HepG2 (cell line): ENCODE data around the gene EXOC6B. TPM values are rescaled to one million over a fixed set of nuclear protein-coding genes. Genes with fewer than 3 reads are reported as not detected.
A peak's percentile ranks its signal among the peaks of the same experiment; 100 is the strongest.

ENCODE experiments used
- ARID4A ChIP-seq: sonication (generic); formaldehyde crosslinking; IDR thresholded peaks from 2 replicates; pipeline ENCODE4 v1.5.0; 2020; ENCODE audit warnings: mild to moderate bottlenecking, missing genetic modification reagents, borderline replicate concordance
- BRCA1 ChIP-seq: sonication (generic); formaldehyde crosslinking; IDR thresholded peaks from 2 replicates; pipeline ENCODE4 v1.4.0; 2020; ENCODE audit warnings: missing genetic modification reagents
- CBX1 ChIP-seq: IDR thresholded peaks from one replicate; pipeline ENCODE4 v1.6.1; 2016; ENCODE audit warnings: antibody characterized with exemption, low read depth
- CCAR2 ChIP-seq: fragments of 200-400 bp; formaldehyde crosslinking; optimal IDR thresholded peaks from 2 replicates; pipeline ENCODE3; 2018; ENCODE audit warnings: low read depth, mild to moderate bottlenecking, low read length, moderate library complexity
- EEA1 ChIP-seq: sonication (generic); formaldehyde crosslinking; IDR thresholded peaks from 2 replicates; pipeline ENCODE4 v1.5.1; 2020; ENCODE audit warnings: mild to moderate bottlenecking, missing genetic modification reagents, borderline replicate concordance
- HDAC2 ChIP-seq: sonication (generic); formaldehyde crosslinking; IDR thresholded peaks from 2 replicates; pipeline ENCODE4 v1.4.0; 2020; ENCODE audit warnings: missing genetic modification reagents
- HNF4G ChIP-seq, 2 experiments: sonication (generic) in 1 of 2; formaldehyde crosslinking in 1 of 2; IDR thresholded peaks; 2 replicates each; pipeline versions ENCODE4 v1.4.0 to v1.6.1; 2011 to 2020; ENCODE audit warnings: borderline replicate concordance in 2 of 2, low read depth in 2 of 2, mild to moderate bottlenecking in 2 of 2, low read length in 1 of 2, missing genetic modification reagents in 1 of 2, moderate library complexity in 1 of 2
- HOXD1 ChIP-seq: sonication (generic); formaldehyde crosslinking; IDR thresholded peaks from 2 replicates; pipeline ENCODE4 v1.5.0; 2020; ENCODE audit warnings: missing genetic modification reagents
- MEIS2 ChIP-seq: sonication (generic); formaldehyde crosslinking; IDR thresholded peaks from 2 replicates; pipeline ENCODE4 v1.9.0; 2021; ENCODE audit warnings: mild to moderate bottlenecking, missing genetic modification reagents
- NAIF1 ChIP-seq: sonication (generic); formaldehyde crosslinking; IDR thresholded peaks from 2 replicates; pipeline ENCODE4 v1.5.0; 2020; ENCODE audit warnings: mild to moderate bottlenecking, missing genetic modification reagents, borderline replicate concordance
- NFE2L2 ChIP-seq: fragments of 150-350 bp; IDR thresholded peaks from 2 replicates; pipeline ENCODE4 v1.6.1; 2014; ENCODE audit warnings: low read length
- NFKBIZ ChIP-seq: IDR thresholded peaks from 2 replicates; pipeline ENCODE4 v1.6.1; 2018; ENCODE audit warnings: missing genetic modification reagents, missing compliant biosample characterization
- NONO ChIP-seq, 2 experiments: fragments of 450-650 bp in 1 of 2; sonication (generic) in 1 of 2; formaldehyde crosslinking in 1 of 2; IDR thresholded peaks in 1 of 2; conservative IDR thresholded peaks in 1 of 2; 2 replicates each; pipeline versions ENCODE4 v1.6.1 to v1.8.0; 2017 to 2022; ENCODE audit warnings: mild to moderate bottlenecking in 1 of 2, missing genetic modification reagents in 1 of 2, moderate library complexity in 1 of 2
- RNF2 ChIP-seq: fragments of 450-650 bp; conservative IDR thresholded peaks from 2 replicates; pipeline ENCODE4 v1.6.1; 2016; ENCODE audit warnings: low read depth
- SIX4 ChIP-seq: sonication (generic); formaldehyde crosslinking; IDR thresholded peaks from 2 replicates; pipeline ENCODE4 v1.4.0; 2020; ENCODE audit warnings: missing genetic modification reagents
- SSRP1 ChIP-seq: IDR thresholded peaks from 2 replicates; pipeline ENCODE4 v1.6.1; 2016; ENCODE audit warnings: control low read depth
- ZFP91 ChIP-seq: sonication (generic); formaldehyde crosslinking; IDR thresholded peaks from 2 replicates; pipeline ENCODE4 v1.9.0; 2022; ENCODE audit warnings: missing genetic modification reagents, mild to moderate bottlenecking, borderline replicate concordance
- ZNF33B ChIP-seq: sonication (generic); formaldehyde crosslinking; IDR thresholded peaks from 2 replicates; pipeline ENCODE4 v1.5.1; 2020; ENCODE audit warnings: mild to moderate bottlenecking, missing genetic modification reagents
- ZNF724P ChIP-seq: sonication (generic); formaldehyde crosslinking; IDR thresholded peaks from 2 replicates; pipeline ENCODE4 v1.8.0; 2022; ENCODE audit warnings: missing genetic modification reagents, borderline replicate concordance
- polyA plus RNA-seq, 8 experiments: library from polyadenylated mRNA; depleted of rRNA in 3 of 8; stranded (reverse) in 7 of 8; unstranded in 1 of 8; fragments of >200 nt; fragmentation: Illumina TruSeq in 4 of 8; extraction: Trizol in 4 of 8; gene quantifications; 2 replicates each; pipeline versions ENCODE4 v1.2.1 to v1.2.3, GENCODE V29; 2011 to 2016; ENCODE audit warnings: low read depth in 4 of 8, missing spikeins in 1 of 8, mixed read lengths in 1 of 8; ENCODE audit not compliant: insufficient read depth in 1 of 8
- total RNA-seq, 5 experiments: library from RNA; depleted of rRNA; stranded (reverse); fragments of >200 nt; fragmentation: Illumina TruSeq; extraction: Trizol; gene quantifications; 2 replicates each; pipeline ENCODE4 v1.2.3, GENCODE V29; 2016; ENCODE audit warnings: low read depth in 1 of 5
- TF ChIP-seq, protein P1 (sequence below): sonication (generic); formaldehyde crosslinking; IDR thresholded peaks from 2 replicates; pipeline ENCODE4 v1.5.0; 2020; ENCODE audit warnings: missing genetic modification reagents, mild to moderate bottlenecking, borderline replicate concordance
- TF ChIP-seq, protein P2 (sequence below): sonication (generic); formaldehyde crosslinking; conservative IDR thresholded peaks from 2 replicates; pipeline ENCODE4 v1.8.0; 2022; ENCODE audit warnings: mild to moderate bottlenecking, moderate library complexity, missing genetic modification reagents

The EXOC6B gene
- total and polyA plus RNA-seq, 2 of the 13 experiments (the other 11 are each of a cell fraction or from before 2014, with no cell fraction given) = 9.1 to 15.9 TPM

GRCh38 chr2:72862239-72862988 lies 36.6 kb upstream of the EXOC6B start (continued):
- TF ChIP-seq ARID4A (CRISPR knock-in tag) = peak; percentile 69; the same call in 1 of the 2 replicates
- no peak for TF ChIP-seq NAIF1
- no peak for TF ChIP-seq NFE2L2
- TF ChIP-seq CCAR2 = no peak
- TF ChIP-seq ZFP91 = peak; percentile 77; the same call in 1 of the 2 replicates
- peak; percentile 34; the same call in 1 of the 2 replicates for TF ChIP-seq MEIS2 (CRISPR knock-in tag)
- TF ChIP-seq, protein P1, sequence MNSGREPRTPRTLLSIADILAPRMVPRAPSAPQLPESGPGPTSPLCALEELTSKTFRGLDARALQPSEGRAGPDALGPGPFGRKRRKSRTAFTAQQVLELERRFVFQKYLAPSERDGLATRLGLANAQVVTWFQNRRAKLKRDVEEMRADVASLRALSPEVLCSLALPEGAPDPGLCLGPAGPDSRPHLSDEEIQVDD (CRISPR knock-in tag) = no peak
- TF ChIP-seq HOXD1 (CRISPR knock-in tag) = no peak
- no peak for TF ChIP-seq SSRP1 (CRISPR knock-in tag)
- no peak for TF ChIP-seq HNF4G (IDR thresholded peaks at IDR 0.05; ENCODE audit: borderline replicate concordance, low read depth, low read length)
- no peak for TF ChIP-seq HNF4G (CRISPR knock-in tag; IDR thresholded peaks at IDR 0.05; ENCODE audit: borderline replicate concordance, low read depth)
- peak; percentile 69; the same call in 1 of the 2 replicates for TF ChIP-seq ZNF33B
- TF ChIP-seq SIX4 (CRISPR knock-in tag) = peak; percentile 59; the same call in 1 of the 2 replicates
- no peak for TF ChIP-seq BRCA1 (CRISPR knock-in tag)
- TF ChIP-seq NONO (IDR thresholded peaks at IDR 0.05) = no peak
- TF ChIP-seq NONO (CRISPR knock-in tag; conservative IDR thresholded peaks at IDR 0.05) = peak; percentile 80
- TF ChIP-seq, protein P2, sequence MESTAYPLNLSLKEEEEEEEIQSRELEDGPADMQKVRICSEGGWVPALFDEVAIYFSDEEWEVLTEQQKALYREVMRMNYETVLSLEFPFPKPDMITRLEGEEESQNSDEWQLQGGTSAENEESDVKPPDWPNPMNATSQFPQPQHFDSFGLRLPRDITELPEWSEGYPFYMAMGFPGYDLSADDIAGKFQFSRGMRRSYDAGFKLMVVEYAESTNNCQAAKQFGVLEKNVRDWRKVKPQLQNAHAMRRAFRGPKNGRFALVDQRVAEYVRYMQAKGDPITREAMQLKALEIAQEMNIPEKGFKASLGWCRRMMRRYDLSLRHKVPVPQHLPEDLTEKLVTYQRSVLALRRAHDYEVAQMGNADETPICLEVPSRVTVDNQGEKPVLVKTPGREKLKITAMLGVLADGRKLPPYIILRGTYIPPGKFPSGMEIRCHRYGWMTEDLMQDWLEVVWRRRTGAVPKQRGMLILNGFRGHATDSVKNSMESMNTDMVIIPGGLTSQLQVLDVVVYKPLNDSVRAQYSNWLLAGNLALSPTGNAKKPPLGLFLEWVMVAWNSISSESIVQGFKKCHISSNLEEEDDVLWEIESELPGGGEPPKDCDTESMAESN (CRISPR knock-in tag) = peak; percentile 90
- peak; percentile 86 for TF ChIP-seq CBX1
- TF ChIP-seq RNF2 = peak; percentile 73; the same call in 1 of the 2 replicates
- no peak for TF ChIP-seq EEA1 (CRISPR knock-in tag)
- 0 out of 2 replicates have a peak, but pooled peaks have one; percentile 26 for TF ChIP-seq ZNF724P (CRISPR knock-in tag)
- TF ChIP-seq HDAC2 = peak; percentile 56; the same call in 1 of the 2 replicates
- no peak for TF ChIP-seq NFKBIZ (CRISPR knock-in tag)
